GM19239 (cell line): ENCODE measurements around the gene SLC37A2.

Experiments
- DNase-seq: peaks from one replicate; pipeline ENCODE4 v3.0.0; 2011; ENCODE audit warnings: low spot score; ENCODE audit not compliant: insufficient read length
- FAIRE-seq: peaks from 2 replicates; lab custom pipeline; 2011; peaks lifted over from hg19 to GRCh38; lab: Jason Lieb, UNC

SLC37A2 gene

DNA sequence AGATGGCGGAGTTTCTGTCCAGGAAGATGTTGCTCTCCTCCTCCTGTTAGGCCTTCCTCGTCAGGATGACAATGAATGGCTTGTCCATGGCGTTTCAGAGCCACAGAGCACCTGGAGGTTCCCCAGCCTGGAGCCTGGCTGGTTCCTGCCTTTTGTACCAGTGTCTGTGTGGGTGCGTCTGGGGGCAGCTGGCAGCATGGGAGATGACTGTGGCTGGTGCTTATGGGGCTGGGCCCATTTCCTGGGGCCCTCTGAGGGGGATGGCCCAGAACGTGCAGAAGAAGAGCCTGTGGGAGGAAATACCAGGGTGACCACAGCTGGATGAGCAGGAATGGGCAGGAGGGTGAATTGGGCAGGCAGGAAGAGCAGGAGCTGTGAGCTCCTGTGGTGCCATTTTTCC lies 6.7 kb downstream of the SLC37A2 start:
- peak; percentile 81 for FAIRE-seq
- DNase-seq = no peak

- FAIRE-seq (peak; percentile 98), DNase-seq (no peak)
Measured at GRCh38 chr11:125070699-125071254, 7.7 kb downstream of the SLC37A2 start.

GRCh38 chr11:125071435-125071834 lies 8.3 kb downstream of the SLC37A2 start:
- DNase-seq = no peak
- FAIRE-seq = no peak

- FAIRE-seq (no peak), DNase-seq (no peak)
Measured at GRCh38 chr11:125071846-125072217, 8.7 kb downstream of the SLC37A2 start.

GRCh38 chr11:125072218-125072960 lies 9.3 kb downstream of the SLC37A2 start:
- FAIRE-seq (peak; percentile 100), DNase-seq (peak; percentile 73)

DNA sequence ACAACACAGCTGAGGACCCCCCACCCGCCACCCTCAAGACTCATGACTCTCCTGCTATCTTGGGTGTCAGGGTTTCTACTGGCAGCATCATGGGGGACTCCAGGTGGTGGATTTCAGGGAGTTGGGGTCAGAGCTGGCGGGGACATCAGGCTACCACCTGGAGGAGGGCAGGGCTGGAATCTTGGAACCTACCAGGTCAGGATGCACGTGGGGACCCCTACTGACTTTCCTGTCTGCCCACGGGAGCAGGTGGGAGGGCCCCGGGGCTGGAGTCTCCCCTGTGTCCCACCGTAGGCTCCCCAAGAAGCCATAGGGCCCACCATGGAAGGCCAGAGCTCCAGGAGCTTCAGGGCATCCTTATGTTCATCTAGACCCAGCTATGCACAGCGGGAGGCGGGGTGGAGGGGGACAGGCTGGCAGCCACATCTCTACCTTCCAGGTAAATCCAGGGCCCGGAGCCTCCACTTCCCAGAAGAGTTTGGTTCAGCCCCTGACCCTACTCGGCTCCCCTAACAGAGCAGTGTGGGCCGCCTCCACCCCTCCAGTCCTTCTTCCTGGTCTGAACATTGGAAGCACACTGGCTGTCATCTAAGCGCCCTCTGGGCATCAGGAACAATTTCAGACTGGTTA lies 10.0 kb downstream of the SLC37A2 start:
- FAIRE-seq = no peak
- DNase-seq = no peak

GRCh38 chr11:125073616-125074483 lies 10.7 kb downstream of the SLC37A2 start:
- DNase-seq (no peak), FAIRE-seq (peak; percentile 44)

- DNase-seq (no peak), FAIRE-seq (no peak)
Measured at GRCh38 chr11:125074511-125075241, 11.6 kb downstream of the SLC37A2 start.

DNA sequence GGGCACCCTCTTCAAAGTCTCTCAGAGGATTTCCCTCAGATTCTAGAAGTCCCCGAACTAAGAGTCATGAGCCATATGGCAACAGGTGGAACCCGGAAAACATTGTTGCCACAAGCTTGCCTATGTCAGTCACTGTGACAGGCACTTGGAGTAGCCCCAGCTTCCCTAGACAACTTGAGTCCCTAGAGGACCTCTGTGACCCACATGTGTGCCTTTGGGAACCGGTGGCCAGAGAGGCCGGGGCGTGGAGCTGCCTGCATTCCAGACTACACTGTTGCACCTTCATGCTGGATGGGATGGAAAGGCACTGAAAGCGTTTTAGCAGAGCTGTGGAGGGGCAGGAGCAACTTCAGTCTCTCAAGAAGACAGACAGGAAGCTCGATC lies 12.1 kb downstream of the SLC37A2 start:
- no peak for FAIRE-seq

GRCh38 chr11:125075900-125076317 lies 12.8 kb downstream of the SLC37A2 start:
- DNase-seq (no peak), FAIRE-seq (no peak)

More for the DNA sequence above, 12.1 kb downstream of the SLC37A2 start:
- no peak for DNase-seq

DNA sequence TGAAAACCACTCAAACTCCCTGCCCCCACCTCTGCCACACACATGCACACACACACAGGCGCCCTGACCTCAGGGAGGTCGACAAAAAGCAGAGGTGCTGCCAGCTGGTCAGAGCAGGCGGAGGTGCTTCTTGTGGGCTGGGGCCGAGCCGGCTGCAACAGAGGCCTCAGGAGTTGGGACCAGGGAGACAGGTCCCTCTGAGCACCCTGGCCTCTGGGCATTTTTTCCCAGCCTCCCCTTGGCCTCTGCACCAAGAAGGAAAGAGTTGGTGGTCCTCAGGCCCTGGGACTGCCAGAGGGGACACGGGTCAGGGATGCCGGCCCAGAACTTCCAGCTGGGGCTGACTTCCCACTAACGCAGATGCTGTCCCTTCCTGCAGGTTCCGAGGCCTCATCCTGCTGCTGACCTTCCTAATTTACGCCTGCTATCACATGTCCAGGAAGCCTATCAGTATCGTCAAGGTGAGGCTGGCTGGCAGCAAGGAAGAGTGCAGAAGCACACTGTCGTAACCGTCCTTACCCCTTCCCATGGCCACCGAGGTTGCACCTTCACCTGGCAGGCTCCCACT lies 13.4 kb downstream of the SLC37A2 start:
- no peak for DNase-seq
- no peak for FAIRE-seq

GRCh38 chr11:125078016-125078415 lies 14.9 kb downstream of the SLC37A2 start:
- no peak for DNase-seq
- FAIRE-seq = no peak

- DNase-seq (no peak), FAIRE-seq (no peak)
Measured at GRCh38 chr11:125078516-125079140, 15.5 kb downstream of the SLC37A2 start.

- no peak for FAIRE-seq
- no peak for DNase-seq
Measured at GRCh38 chr11:125079151-125079877, 16.2 kb downstream of the SLC37A2 start.

DNA sequence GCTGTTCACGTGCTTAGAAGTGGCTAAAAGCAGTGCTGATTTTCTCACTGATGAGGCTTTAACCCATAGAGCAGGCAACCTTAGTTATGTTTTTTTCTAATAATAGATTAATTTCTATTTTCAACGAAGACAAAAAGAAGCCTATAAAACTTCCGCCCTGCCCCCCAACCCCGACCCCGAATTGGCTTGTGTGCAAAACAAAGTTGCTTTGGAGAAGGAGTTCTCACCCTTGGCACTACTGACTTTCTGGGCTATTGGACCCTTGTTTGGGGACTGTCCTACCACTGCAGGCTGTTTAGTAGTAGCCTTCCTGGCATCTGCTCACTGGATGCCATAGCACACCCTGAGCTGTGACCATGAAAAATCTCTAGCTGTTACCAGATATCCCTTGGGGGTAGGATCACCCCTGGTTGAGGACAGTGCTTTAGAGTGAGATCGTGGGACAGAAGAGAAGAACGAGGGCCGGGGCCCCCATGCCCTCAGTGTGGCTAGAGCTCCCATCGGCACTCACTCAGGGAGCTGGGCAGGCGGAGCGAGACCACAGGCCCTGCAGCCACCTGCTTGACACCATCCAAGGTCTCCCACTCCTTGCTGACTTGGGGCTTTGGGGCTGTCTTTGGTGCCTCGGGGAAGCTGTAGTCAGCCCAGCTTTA lies 16.9 kb downstream of the SLC37A2 start:
- DNase-seq = no peak
- FAIRE-seq = no peak

DNA sequence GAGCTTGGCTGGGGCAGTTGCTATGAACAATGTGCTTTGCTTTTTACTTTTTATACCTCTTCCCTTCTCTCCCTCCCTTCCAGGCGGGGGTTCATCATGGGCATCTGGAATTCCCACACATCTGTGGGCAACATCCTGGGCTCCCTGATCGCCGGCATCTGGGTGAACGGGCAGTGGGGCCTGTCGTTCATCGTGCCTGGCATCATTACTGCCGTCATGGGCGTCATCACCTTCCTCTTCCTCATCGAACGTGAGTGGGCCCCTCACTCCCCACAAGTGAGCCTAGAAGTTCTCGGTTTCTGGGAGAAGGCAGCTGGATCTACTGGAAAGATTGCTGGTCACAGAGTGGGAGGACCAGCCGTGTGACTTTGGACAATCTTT lies 17.4 kb downstream of the SLC37A2 start:
- DNase-seq (no peak), FAIRE-seq (no peak)

DNA sequence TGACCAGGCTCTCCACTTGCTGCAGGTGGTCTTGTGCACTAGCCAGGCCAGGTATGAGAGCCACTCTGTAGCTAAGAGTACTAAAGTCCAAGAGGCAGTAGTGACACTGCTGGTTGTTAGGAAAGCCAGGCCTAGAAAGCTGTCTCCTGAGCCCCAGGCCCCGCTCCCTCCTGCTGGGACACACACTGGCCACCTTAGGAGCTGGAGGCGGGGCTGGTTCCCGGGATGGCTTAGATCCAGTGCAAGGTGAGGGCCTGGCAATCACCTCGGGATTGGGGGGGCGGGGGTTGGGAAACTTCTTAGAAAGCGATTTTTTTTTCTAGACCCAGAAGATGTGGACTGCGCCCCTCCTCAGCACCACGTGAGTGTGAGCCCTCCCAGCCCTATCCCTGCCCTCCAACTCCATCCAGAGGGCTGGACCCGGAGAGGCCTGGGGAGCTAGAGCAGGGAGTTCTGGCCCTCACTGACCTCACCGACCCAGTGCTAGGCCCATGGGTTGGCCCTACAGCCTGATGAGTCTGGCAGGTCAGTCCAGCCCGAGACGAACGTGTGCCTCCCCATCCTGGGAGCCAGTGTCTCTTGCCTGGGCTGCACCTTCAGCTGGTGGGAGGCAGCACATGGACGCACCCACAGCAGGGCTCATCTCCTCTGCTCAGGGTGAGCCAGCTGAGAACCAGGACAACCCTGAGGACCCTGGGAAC lies 18.1 kb downstream of the SLC37A2 start:
- DNase-seq = no peak
- FAIRE-seq = no peak

DNA sequence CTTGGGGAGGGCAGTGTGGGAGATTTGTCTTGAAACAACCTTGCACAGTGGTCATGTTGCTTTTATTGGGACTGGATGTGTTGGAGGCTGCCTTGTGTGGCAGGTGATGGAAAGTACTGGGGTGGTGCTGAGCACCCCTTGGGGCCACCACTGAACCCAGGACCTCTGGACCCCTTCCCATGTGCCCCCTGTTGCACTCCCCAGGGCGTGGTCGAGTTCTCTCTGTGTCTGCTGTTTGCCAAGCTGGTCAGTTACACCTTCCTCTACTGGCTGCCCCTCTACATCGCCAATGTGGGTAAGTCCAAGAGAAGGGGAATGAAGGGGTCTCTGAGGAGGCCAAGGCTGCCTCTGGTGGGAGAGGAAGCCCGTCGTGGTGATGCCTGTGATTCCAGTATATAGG lies 18.9 kb downstream of the SLC37A2 start:
- no peak for DNase-seq
- no peak for FAIRE-seq
